Peyer's patch (tissue), 4 donors: ENCODE results near the gene ECT2. TPM values are rescaled to one million over a fixed set of nuclear protein-coding genes. Genes with fewer than 3 reads are reported as not detected.
A peak's percentile ranks its signal among the peaks of the same experiment; 100 is the strongest.
"Not testable (repeated sequence)": the region's sequence is repeated elsewhere in the genome, so short reads cannot be mapped to it uniquely, and the experiment has no call there.

Source experiments
- DNase-seq, 3 donors: peaks; one replicate each; pipeline ENCODE4 v3.0.0-alpha.2; 2017 to 2019
- H3K27ac ChIP-seq, 4 donors: fragments of 200-600 bp; sonication (generic); one replicate each; pipeline ENCODE4 v1.5.1; 2016 to 2019
- H3K27me3 ChIP-seq, 2 donors: fragments of 200-600 bp; sonication (generic); one replicate each; pipeline ENCODE4 v1.5.1; 2019
- H3K36me3 ChIP-seq, 3 donors: fragments of 200-600 bp; sonication (generic); one replicate each; pipeline ENCODE4 v1.5.1; 2016 to 2019
- H3K4me1 ChIP-seq, 4 donors: fragments of 200-600 bp; sonication (generic); one replicate each; pipeline ENCODE4 v1.5.1; 2016 to 2019
- H3K4me3 ChIP-seq, 4 donors: fragments of 200-600 bp; sonication (generic); 1 replicate in 3 of 4; 2 replicates in 1 of 4; pipeline ENCODE4 v1.5.1; 2016 to 2019; ENCODE audit warnings: mild to moderate bottlenecking in 1 of 4
- H3K9me3 ChIP-seq, 4 donors: fragments of 200-600 bp; sonication (generic); one replicate each; pipeline ENCODE4 v1.5.1; 2016 to 2019; ENCODE audit warnings: mild to moderate bottlenecking in 1 of 4
- CTCF ChIP-seq, 6 experiments: fragments of 450-650 bp in 4 of 6; fragments of 200-600 bp in 2 of 6; sonication (generic) in 1 of 6; IDR thresholded peaks; one replicate each; pipeline ENCODE4 v1.5.1; 2017 to 2019; ENCODE audit warnings: antibody characterized with exemption in 6 of 6, mild to moderate bottlenecking in 3 of 6, moderate library complexity in 1 of 6
- POLR2A ChIP-seq, 2 donors: fragments of 450-650 bp; IDR thresholded peaks; one replicate each; pipeline ENCODE4 v1.5.1; 2017; ENCODE audit warnings: antibody characterized with exemption in 2 of 2, mild to moderate bottlenecking in 2 of 2, moderate library complexity in 2 of 2
- total RNA-seq, 4 donors: library from RNA; depleted of rRNA; stranded (reverse); fragments of >200 nt; gene quantifications; one replicate each; pipeline ENCODE4 v1.1.0, GENCODE V29; 2016

Gene ECT2
- total RNA-seq: 10 to 100 TPM in 1 of 4 donors, 1 to 10 TPM in 3; 8.9 to 11.2 (median 9.8) TPM

GRCh38 chr3:172750368-172751174, at the start of gene ECT2:
ECT2 (plus strand) TSS chr3:172750726; CDS start chr3:172754531, 3,805 bp downstream.
- TF ChIP-seq POLR2A (IDR thresholded peaks at IDR 0.05): no peak
- TF ChIP-seq CTCF (IDR thresholded peaks at IDR 0.05): peak; percentile 69 to 87 (median 78)

DNA sequence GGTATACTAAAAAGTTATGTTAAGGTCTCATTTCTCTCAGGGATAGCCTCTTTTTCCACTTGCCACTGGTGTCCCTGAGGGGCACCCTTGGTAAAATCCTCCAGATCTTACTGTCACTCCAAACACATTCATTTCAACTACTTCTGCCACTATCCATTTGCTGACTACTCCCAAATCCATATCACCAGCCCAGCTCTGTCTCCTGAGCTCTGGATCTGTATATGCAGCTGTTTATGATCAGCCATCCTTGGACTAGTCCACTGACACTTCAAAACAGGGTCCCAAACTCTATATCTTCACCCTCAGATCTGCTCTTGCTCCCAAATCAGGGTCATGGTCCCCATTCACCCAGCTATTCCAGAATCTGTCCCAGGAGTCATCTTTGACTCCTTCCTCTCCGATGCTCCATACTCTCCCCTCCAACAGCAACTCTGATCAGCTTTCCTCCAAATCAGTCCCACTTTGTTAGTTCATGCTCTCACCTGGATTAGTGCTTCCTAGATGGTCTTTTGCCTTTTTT, 49.5 kb upstream of the ECT2 start:
- no peak overlapping the region for H3K27ac ChIP-seq
- TF ChIP-seq CTCF (IDR thresholded peaks at IDR 0.05) (no peak), POLR2A (IDR thresholded peaks at IDR 0.05) (no peak)
- H3K36me3 ChIP-seq: no peaks in the 10 kb centered on the region
- H3K4me1 ChIP-seq: peaks cover 0 to 4% (median 0%) of the 10 kb centered on the region in 4 donors
- no peak for DNase-seq
- no peak overlapping the region for H3K4me3 ChIP-seq
- H3K9me3 ChIP-seq: no peaks in the 10 kb centered on the region
- H3K27me3 ChIP-seq: no peaks in the 10 kb centered on the region

More at GRCh38 chr3:172750368-172751174, at the start of gene ECT2:
- Histone ChIP-seq H3K27me3 (no peaks in the 10 kb centered on the region), H3K9me3 (no peaks in the 10 kb centered on the region), H3K4me3 (peak within 1 kb of the TSS; percentile 62 to 100 (median 74)), H3K36me3 (no peaks in the 10 kb centered on the region), H3K27ac (peak within 1 kb of the TSS; percentile 28 to 80 (median 68)), H3K4me1 (peaks cover 0 to 14% (median 1%) of the 10 kb centered on the region in 4 donors)
- peak; percentile 99 to 100 (median 99) for DNase-seq

DNA sequence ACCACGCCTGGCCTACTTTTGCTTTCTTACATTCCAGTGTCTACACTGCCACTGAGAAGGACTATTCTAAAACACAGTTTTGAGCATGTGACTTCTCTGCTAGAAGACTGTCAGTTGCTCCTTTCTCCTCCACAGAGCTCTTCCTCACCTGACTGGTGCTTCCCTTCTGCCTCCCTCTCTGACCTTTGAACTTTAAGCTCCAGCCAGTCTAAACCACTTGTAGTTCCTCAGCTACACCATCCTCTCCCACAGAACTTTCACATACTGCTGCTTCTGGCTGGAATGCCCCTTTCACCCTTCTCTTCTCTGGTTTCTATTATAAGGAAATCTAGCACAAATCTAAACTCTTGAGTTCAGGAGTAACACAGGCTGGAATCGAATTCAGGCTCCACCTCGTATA, 48.8 kb upstream of the ECT2 start:
- H3K27ac ChIP-seq: no peak overlapping the region
- H3K36me3 ChIP-seq: no peaks in the 10 kb centered on the region
- peaks cover 0 to 4% (median 0%) of the 10 kb centered on the region in 4 donors for H3K4me1 ChIP-seq
- no peaks in the 10 kb centered on the region for H3K27me3 ChIP-seq
- no peak overlapping the region for H3K4me3 ChIP-seq
- TF ChIP-seq POLR2A (IDR thresholded peaks at IDR 0.05) (no peak), CTCF (IDR thresholded peaks at IDR 0.05) (no peak)
- H3K9me3 ChIP-seq: no peaks in the 10 kb centered on the region
- DNase-seq: no peak

GRCh38 chr3:172702256-172702655, 48.3 kb upstream of the ECT2 start:
- no peaks in the 10 kb centered on the region for H3K36me3 ChIP-seq
- no peak overlapping the region for H3K4me3 ChIP-seq
- TF ChIP-seq CTCF (IDR thresholded peaks at IDR 0.05) (no peak), POLR2A (IDR thresholded peaks at IDR 0.05) (no peak)
- H3K4me1 ChIP-seq: peaks cover 0 to 4% (median 0%) of the 10 kb centered on the region in 4 donors
- no peaks in the 10 kb centered on the region for H3K9me3 ChIP-seq
- H3K27ac ChIP-seq: no peak overlapping the region
- DNase-seq: no peak
- no peaks in the 10 kb centered on the region for H3K27me3 ChIP-seq

DNA sequence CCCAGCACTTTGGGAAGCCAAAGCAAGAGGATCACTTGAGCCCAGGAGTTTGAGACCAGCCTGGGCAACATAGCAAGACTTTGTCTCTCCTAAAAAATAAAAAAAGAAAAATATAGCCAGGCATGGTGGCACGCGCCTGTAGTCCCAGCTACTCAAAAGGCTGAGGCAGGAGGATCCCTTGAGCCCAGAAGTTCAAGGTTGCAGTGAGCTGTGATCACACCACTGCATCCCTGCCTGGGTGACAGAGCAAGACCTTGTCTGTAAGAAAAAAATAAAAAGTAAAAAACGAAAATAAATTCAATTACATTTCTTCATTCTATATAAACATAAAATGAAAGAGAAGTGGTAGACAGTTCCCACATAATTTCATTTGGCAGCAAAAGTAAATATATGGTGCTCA, 47.8 kb upstream of the ECT2 start:
- not testable (repeated sequence) for H3K27ac ChIP-seq, DNase-seq, H3K4me1 ChIP-seq, H3K27me3 ChIP-seq, H3K36me3 ChIP-seq, H3K9me3 ChIP-seq, H3K4me3 ChIP-seq

- Histone ChIP-seq H3K27ac (no peak overlapping the region), H3K4me1 (peaks cover 0 to 3% (median under 1%) of the 10 kb centered on the region in 4 donors)
- TF ChIP-seq CTCF (IDR thresholded peaks at IDR 0.05): no peak
- no peak for TF ChIP-seq POLR2A (IDR thresholded peaks at IDR 0.05)
Measured at GRCh38 chr3:172704001-172704400, 46.5 kb upstream of the ECT2 start.

More at GRCh38 chr3:172704001-172704400, 46.5 kb upstream of the ECT2 start:
- Histone ChIP-seq H3K9me3 (no peaks in the 10 kb centered on the region), H3K36me3 (no peaks in the 10 kb centered on the region), H3K27me3 (no peaks in the 10 kb centered on the region), H3K4me3 (no peak overlapping the region)
- DNase-seq: no peak
